Ovary (tissue), 3 donors: ENCODE results near the gene RGMA.

ENCODE experiments used
- POLR2A ChIP-seq: fragments of 450-650 bp; IDR thresholded peaks from one replicate; pipeline ENCODE4 v1.6.1; 2017; ENCODE audit warnings: antibody characterized with exemption, mild to moderate bottlenecking, moderate library complexity
- TF ChIP-seq, protein P1 (sequence below), 3 donors: fragments of 450-650 bp in 2 of 3; fragments of 200-600 bp in 1 of 3; IDR thresholded peaks; one replicate each; pipeline versions ENCODE4 v1.5.1 to v1.8.0; 2016 to 2022; ENCODE audit warnings: antibody characterized with exemption in 3 of 3, mild to moderate bottlenecking in 1 of 3
- donor health status: DM: no; HTN: no; CAD: no.

- TF ChIP-seq, protein P1, sequence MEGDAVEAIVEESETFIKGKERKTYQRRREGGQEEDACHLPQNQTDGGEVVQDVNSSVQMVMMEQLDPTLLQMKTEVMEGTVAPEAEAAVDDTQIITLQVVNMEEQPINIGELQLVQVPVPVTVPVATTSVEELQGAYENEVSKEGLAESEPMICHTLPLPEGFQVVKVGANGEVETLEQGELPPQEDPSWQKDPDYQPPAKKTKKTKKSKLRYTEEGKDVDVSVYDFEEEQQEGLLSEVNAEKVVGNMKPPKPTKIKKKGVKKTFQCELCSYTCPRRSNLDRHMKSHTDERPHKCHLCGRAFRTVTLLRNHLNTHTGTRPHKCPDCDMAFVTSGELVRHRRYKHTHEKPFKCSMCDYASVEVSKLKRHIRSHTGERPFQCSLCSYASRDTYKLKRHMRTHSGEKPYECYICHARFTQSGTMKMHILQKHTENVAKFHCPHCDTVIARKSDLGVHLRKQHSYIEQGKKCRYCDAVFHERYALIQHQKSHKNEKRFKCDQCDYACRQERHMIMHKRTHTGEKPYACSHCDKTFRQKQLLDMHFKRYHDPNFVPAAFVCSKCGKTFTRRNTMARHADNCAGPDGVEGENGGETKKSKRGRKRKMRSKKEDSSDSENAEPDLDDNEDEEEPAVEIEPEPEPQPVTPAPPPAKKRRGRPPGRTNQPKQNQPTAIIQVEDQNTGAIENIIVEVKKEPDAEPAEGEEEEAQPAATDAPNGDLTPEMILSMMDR (IDR thresholded peaks at IDR 0.05) = no peak
- no peak for TF ChIP-seq POLR2A
These were observed 12.8 kb downstream of the RGMA start for GRCh38 chr15:93076217-93076616.
